Psoas muscle (tissue), 8 donors: ENCODE measurements around the gene FOXL2NB. TPM values are rescaled to one million over a fixed set of nuclear protein-coding genes. Genes with fewer than 3 reads are reported as not detected.

Experiments
- ATAC-seq, 4 donors: fragments of 200-7000 bp; cut with Tn5 transposase; one replicate each; pipeline ENCODE4 v1.9.1; 2020; ENCODE audit warnings: moderate library complexity in 3 of 4, mild to moderate bottlenecking in 2 of 4
- DNase-seq, 2 donors: peaks; one replicate each; pipeline ENCODE4 v3.0.0-alpha.2; 2020
- H3K27ac ChIP-seq: fragments of 200-600 bp; one replicate; pipeline ENCODE4 v1.8.0; 2022
- H3K27me3 ChIP-seq, 3 donors: fragments of 200-600 bp in 1 of 3; one replicate each; pipeline versions ENCODE4 v1.6.1 to v1.8.0; 2013 to 2022; ENCODE audit warnings: low read length in 2 of 3, mild to moderate bottlenecking in 2 of 3, moderate library complexity in 1 of 3; ENCODE audit not compliant: insufficient read depth in 3 of 3
- H3K36me3 ChIP-seq, 2 donors: fragments of 200-600 bp in 1 of 2; one replicate each; pipeline versions ENCODE4 v1.6.1 to v1.8.0; 2013 to 2022; ENCODE audit warnings: low read depth in 1 of 2, mild to moderate bottlenecking in 1 of 2, moderate library complexity in 1 of 2; ENCODE audit not compliant: insufficient read depth in 1 of 2
- H3K4me1 ChIP-seq: fragments of 200-600 bp; one replicate; pipeline ENCODE4 v1.8.0; 2022
- H3K4me3 ChIP-seq: fragments of 200-600 bp; one replicate; pipeline ENCODE4 v1.8.0; 2022; ENCODE audit warnings: mild to moderate bottlenecking
- H3K9me3 ChIP-seq: fragments of 200-600 bp; one replicate; pipeline ENCODE4 v1.8.0; 2022
- CTCF ChIP-seq: fragments of 200-600 bp; IDR thresholded peaks from one replicate; pipeline ENCODE4 v1.8.0; 2022; ENCODE audit warnings: antibody characterized with exemption
- WGBS, 3 donors: extraction: QIAGEN DNeasy Blood & Tissue Kit; methylation state at CpG; one replicate each; pipeline versions ENCODE4 v1.1.6 to v1.1.7; 2013; 5-methylcytosine and 5-hydroxymethylcytosine counted together
- intact Hi-C, 2 donors: fragments of 100-400 bp; cut with DNase I; formaldehyde crosslinking; loops; one replicate each; pipeline versions ENCODE4 v1.11.0 to v1.14.2; 2022
- polyA plus RNA-seq, 3 donors: library from polyadenylated mRNA; stranded (reverse); fragments of 200-250 nt; gene quantifications; one replicate each; pipeline ENCODE4 v1.2.3, GENCODE V29; 2013
- total RNA-seq, 4 donors: library from RNA; stranded (reverse); fragmentation: NEBNext Ultra II Directional in 2 of 4; extraction: Animal tissue kit (Norgen Biotek cat#: 25700) in 2 of 4; gene quantifications; one replicate each; pipeline versions ENCODE4 v1.2.1 to v1.2.4, GENCODE V29; 2021 to 2023
- donor health status: healthy with polysubstance abuse.
- donor health status: DM: no; HTN: no; CAD: no; lungs with moderate emphysema.
- donor health status: Bipolar disorder and iron deficiency.
- donor health status: healthy.
- donor health status: DM: yes; HTN: yes; CAD: no.
- donor health status: DM: no; HTN: no; CAD: no.
- donor health status: DM: no; HTN: no; CAD: no.
- donor health status: DM: yes; HTN: yes; CAD: no.

FOXL2NB gene
- total and polyA plus RNA-seq, 7 donors = 0.06 to 0.14 TPM; not detected in 5

- H3K27ac ChIP-seq = no peak overlapping the region
- H3K4me1 ChIP-seq = peaks cover 17% of the 10 kb centered on the region
- H3K9me3 ChIP-seq = no peaks in the 10 kb centered on the region
- no peak overlapping the region for H3K4me3 ChIP-seq
- TF ChIP-seq CTCF = no peak
- ATAC-seq (no peak), DNase-seq (no peak)
- no peaks in the 10 kb centered on the region for H3K36me3 ChIP-seq
- intact Hi-C loops = no loop called here
- 91 to 94% (median 93%) methylated on average over 8 of the region's 8 CpGs for WGBS, 3 donors
- H3K27me3 ChIP-seq = peaks cover 0 to 88% (median 27%) of the 10 kb centered on the region in 3 donors
These were observed 3.7 kb downstream of the FOXL2NB start for GRCh38 chr3:138950701-138951100.

GRCh38 chr3:138960417-138960852 is 13.4 kb downstream of the FOXL2NB start:
- H3K4me1 ChIP-seq = no peaks in the 10 kb centered on the region
- H3K9me3 ChIP-seq = no peaks in the 10 kb centered on the region
- no peak overlapping the region for H3K4me3 ChIP-seq
- DNase-seq (no peak), ATAC-seq (no peak)
- peaks cover 0 to 74% (median 16%) of the 10 kb centered on the region in 3 donors for H3K27me3 ChIP-seq
- H3K36me3 ChIP-seq = no peaks in the 10 kb centered on the region
- intact Hi-C loops = no loop called here
- no peak overlapping the region for H3K27ac ChIP-seq
- 11 to 17% (median 16%) methylated on average over 27 to 36 of the region's 36 CpGs for WGBS, 3 donors
- TF ChIP-seq CTCF = no peak

- Histone ChIP-seq H3K27me3 (peaks cover 0 to 56% (median 13%) of the 10 kb centered on the region in 3 donors), H3K4me3 (no peak overlapping the region), H3K27ac (no peak overlapping the region), H3K36me3 (no peaks in the 10 kb centered on the region), H3K4me1 (no peaks in the 10 kb centered on the region), H3K9me3 (no peaks in the 10 kb centered on the region)
- ATAC-seq (no peak), DNase-seq (no peak)
- intact Hi-C loops = no loop called here
- WGBS, 3 donors = 62 to 70% (median 62%) methylated on average over 8 of the region's 8 CpGs
- TF ChIP-seq CTCF = no peak
These were observed 16.0 kb downstream of the FOXL2NB start for GRCh38 chr3:138962854-138963560.

- intact Hi-C loops = no loop called here
These were observed 17.2 kb downstream of the FOXL2NB start for GRCh38 chr3:138964264-138964663.

More at GRCh38 chr3:138964264-138964663, 17.2 kb downstream of the FOXL2NB start:
- no peak overlapping the region for H3K27ac ChIP-seq
- no peak overlapping the region for H3K4me3 ChIP-seq
- no peaks in the 10 kb centered on the region for H3K4me1 ChIP-seq
- H3K27me3 ChIP-seq = peaks cover 0 to 53% (median 13%) of the 10 kb centered on the region in 3 donors
- H3K36me3 ChIP-seq = no peaks in the 10 kb centered on the region
- ATAC-seq (no peak), DNase-seq (no peak)
- 92 to 95% (median 94%) methylated on average over 2 of the region's 2 CpGs for WGBS, 3 donors
- no peaks in the 10 kb centered on the region for H3K9me3 ChIP-seq
- no peak for TF ChIP-seq CTCF
